ENCODE results near the gene ISG15. TPM values are rescaled to one million over a fixed set of nuclear protein-coding genes. Genes with fewer than 3 reads are reported as not detected.

The ISG15 gene
- total RNA-seq, 1 donor from 2014 or later = 14.3 TPM

DNA sequence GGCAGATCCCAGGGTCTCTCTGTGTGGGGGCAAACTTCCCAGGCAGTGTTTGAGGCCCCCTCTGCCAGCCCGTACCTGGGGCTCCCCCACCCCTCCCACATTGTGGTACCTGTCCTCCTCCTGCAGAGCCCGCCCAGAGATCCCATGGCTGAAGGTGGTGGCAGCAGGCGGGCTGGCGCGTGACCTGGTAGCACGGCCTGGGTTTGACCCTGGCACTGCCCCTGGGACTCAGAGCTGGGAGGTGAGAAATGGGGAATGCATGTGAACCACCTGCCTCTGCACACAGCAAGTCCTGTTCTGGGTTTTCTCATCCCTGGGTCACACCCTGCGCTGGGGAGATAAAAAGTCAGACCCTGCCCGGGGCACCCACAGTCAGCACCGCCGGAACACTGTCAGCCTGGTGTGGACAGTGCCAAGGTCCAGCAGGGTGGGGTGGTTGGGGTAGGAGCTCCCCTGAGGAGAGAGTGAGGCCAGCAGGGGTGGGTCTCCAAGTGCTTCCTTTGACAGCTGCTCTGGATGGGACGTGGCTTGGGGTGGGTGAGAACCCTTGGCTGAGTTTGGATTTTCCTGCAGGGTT, 18.4 kb downstream of the ISG15 start:
- Mint-ChIP-seq H3K4me3 (ENCODE audit: low read depth) (no peak overlapping the region), H3K27ac (no peak overlapping the region), H3K27me3 (no peaks in the 10 kb centered on the region), H3K9me3 (ENCODE audit: low read depth) (no peaks in the 10 kb centered on the region), H3K36me3 (ENCODE audit: insufficient read depth) (peaks cover 4% of the 10 kb centered on the region), H3K4me1 (ENCODE audit: low read depth) (peaks cover 7% of the 10 kb centered on the region)
- no peak for DNase-seq (ENCODE audit: low spot score, unreplicated experiment)
- no peak for TF ChIP-seq CTCF (IDR thresholded peaks at IDR 0.05; ENCODE audit: unreplicated experiment)

DNA sequence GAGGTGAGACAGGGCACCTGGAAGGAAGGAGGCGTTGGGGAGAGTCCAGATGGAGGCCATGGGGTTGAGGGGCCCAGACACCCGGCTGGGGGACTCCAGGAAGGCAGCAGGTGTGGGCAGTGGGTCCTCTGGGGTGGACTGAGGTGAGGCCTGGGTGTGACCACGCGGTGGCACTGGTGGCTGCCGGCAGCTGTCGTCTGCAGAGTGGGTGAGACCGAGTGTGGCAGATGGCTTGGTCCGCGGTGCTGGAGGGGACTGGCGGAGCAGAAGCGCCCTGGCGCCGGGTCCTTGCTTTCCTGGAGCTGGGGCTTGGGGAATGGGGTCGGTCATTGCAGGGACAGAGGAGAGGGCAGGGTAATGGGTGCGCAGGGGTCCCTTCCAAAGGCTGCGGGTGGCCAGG, 19.1 kb downstream of the ISG15 start:
- H3K36me3 Mint-ChIP-seq (ENCODE audit: insufficient read depth) = peaks cover 2% of the 10 kb centered on the region
- H3K4me3 Mint-ChIP-seq (ENCODE audit: low read depth) = peak overlapping the region; percentile 56
- H3K9me3 Mint-ChIP-seq (ENCODE audit: low read depth) = no peaks in the 10 kb centered on the region
- DNase-seq (ENCODE audit: low spot score, unreplicated experiment) = no peak
- TF ChIP-seq CTCF (IDR thresholded peaks at IDR 0.05; ENCODE audit: unreplicated experiment) = no peak
- H3K27ac Mint-ChIP-seq = peak overlapping the region; percentile 85
- H3K27me3 Mint-ChIP-seq = no peaks in the 10 kb centered on the region
- peaks cover 7% of the 10 kb centered on the region for H3K4me1 Mint-ChIP-seq (ENCODE audit: low read depth)

GRCh38 chr1:1033009-1033587, 19.8 kb downstream of the ISG15 start:
- peak; percentile 80 for TF ChIP-seq CTCF (IDR thresholded peaks at IDR 0.05; ENCODE audit: unreplicated experiment)
- peaks cover 4% of the 10 kb centered on the region for H3K36me3 Mint-ChIP-seq (ENCODE audit: insufficient read depth)
- H3K4me1 Mint-ChIP-seq (ENCODE audit: low read depth) = peaks cover 7% of the 10 kb centered on the region
- peaks cover 4% of the 10 kb centered on the region for H3K27me3 Mint-ChIP-seq
- no peak overlapping the region for H3K27ac Mint-ChIP-seq
- DNase-seq (ENCODE audit: low spot score, unreplicated experiment) = peak; percentile 97
- H3K4me3 Mint-ChIP-seq (ENCODE audit: low read depth) = peak overlapping the region; percentile 53
- no peaks in the 10 kb centered on the region for H3K9me3 Mint-ChIP-seq (ENCODE audit: low read depth)

GRCh38 chr1:1033731-1034438, 20.6 kb downstream of the ISG15 start:
- peaks cover 9% of the 10 kb centered on the region for H3K36me3 Mint-ChIP-seq (ENCODE audit: insufficient read depth)
- TF ChIP-seq CTCF (IDR thresholded peaks at IDR 0.05; ENCODE audit: unreplicated experiment) = no peak
- no peak for DNase-seq (ENCODE audit: low spot score, unreplicated experiment)
- peaks cover 11% of the 10 kb centered on the region for H3K27me3 Mint-ChIP-seq
- H3K27ac Mint-ChIP-seq = no peak overlapping the region
- no peaks in the 10 kb centered on the region for H3K9me3 Mint-ChIP-seq (ENCODE audit: low read depth)
- H3K4me1 Mint-ChIP-seq (ENCODE audit: low read depth) = peaks cover 7% of the 10 kb centered on the region
- peak overlapping the region; percentile 60 for H3K4me3 Mint-ChIP-seq (ENCODE audit: low read depth)

DNA sequence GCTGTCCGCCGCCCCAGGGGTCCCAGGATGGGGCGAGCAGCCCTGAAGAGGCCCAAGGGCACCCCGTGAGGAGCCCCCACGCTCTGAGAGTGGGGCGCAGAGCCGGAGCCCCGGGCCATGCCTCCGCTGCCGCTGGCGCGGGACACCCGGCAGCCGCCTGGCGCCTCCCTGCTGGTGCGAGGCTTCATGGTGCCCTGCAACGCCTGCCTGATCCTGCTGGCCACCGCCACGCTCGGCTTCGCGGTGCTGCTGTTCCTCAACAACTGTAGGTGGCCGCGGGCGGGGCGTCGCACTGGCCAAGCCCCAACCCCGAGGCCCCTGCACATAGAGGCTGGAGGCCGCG, 21.1 kb downstream of the ISG15 start:
- Mint-ChIP-seq H3K27ac (no peak overlapping the region), H3K4me3 (ENCODE audit: low read depth) (peak overlapping the region; percentile 65), H3K9me3 (ENCODE audit: low read depth) (no peaks in the 10 kb centered on the region), H3K36me3 (ENCODE audit: insufficient read depth) (peaks cover 9% of the 10 kb centered on the region), H3K4me1 (ENCODE audit: low read depth) (peaks cover 7% of the 10 kb centered on the region), H3K27me3 (peaks cover 16% of the 10 kb centered on the region)
- no peak for DNase-seq (ENCODE audit: low spot score, unreplicated experiment)
- TF ChIP-seq CTCF (IDR thresholded peaks at IDR 0.05; ENCODE audit: unreplicated experiment) = no peak

Data from progenitor cell of endocrine pancreas (in vitro differentiated cells).